Vagina (tissue), 2 donors: ENCODE results near the gene TMEM42.

ENCODE experiments used
- POLR2A ChIP-seq, 2 donors: fragments of 450-650 bp; IDR thresholded peaks; one replicate each; pipeline ENCODE4 v1.6.1; 2017; ENCODE audit warnings: antibody characterized with exemption in 2 of 2, mild to moderate bottlenecking in 2 of 2, moderate library complexity in 2 of 2
- TF ChIP-seq, protein P1 (sequence below), 3 experiments: fragments of 450-650 bp in 2 of 3; fragments of 200-600 bp in 1 of 3; sonication (generic) in 1 of 3; IDR thresholded peaks; one replicate each; pipeline ENCODE4 v1.5.1; 2017 to 2019; ENCODE audit warnings: antibody characterized with exemption in 3 of 3, mild to moderate bottlenecking in 2 of 3, moderate library complexity in 2 of 3

DNA sequence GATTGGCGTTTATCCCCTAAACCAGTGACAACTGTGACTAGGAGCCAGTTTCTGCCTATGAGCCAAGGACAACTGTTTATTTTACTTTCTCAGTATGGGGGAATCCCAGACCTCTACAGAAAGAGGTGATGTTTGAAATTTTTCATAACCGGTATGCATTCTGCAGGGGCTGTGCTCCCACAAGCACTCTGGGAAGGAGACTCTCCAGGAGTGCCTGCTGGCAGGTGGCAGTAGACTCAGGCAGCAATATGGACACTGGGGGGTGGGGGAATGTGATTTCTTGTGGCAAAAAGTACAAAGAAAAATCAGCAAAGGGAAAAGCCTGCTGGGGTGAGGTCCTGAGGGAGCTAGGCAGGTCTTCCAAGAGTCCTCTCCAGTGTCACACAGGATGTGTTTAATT, 18.6 kb downstream of the TMEM42 start:
- TF ChIP-seq, protein P1, sequence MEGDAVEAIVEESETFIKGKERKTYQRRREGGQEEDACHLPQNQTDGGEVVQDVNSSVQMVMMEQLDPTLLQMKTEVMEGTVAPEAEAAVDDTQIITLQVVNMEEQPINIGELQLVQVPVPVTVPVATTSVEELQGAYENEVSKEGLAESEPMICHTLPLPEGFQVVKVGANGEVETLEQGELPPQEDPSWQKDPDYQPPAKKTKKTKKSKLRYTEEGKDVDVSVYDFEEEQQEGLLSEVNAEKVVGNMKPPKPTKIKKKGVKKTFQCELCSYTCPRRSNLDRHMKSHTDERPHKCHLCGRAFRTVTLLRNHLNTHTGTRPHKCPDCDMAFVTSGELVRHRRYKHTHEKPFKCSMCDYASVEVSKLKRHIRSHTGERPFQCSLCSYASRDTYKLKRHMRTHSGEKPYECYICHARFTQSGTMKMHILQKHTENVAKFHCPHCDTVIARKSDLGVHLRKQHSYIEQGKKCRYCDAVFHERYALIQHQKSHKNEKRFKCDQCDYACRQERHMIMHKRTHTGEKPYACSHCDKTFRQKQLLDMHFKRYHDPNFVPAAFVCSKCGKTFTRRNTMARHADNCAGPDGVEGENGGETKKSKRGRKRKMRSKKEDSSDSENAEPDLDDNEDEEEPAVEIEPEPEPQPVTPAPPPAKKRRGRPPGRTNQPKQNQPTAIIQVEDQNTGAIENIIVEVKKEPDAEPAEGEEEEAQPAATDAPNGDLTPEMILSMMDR (IDR thresholded peaks at IDR 0.05): no peak
- no peak for TF ChIP-seq POLR2A (IDR thresholded peaks at IDR 0.05)
